PC-3 (cell line): ENCODE measurements around the gene NDE1. TPM values are rescaled to one million over a fixed set of nuclear protein-coding genes. Genes with fewer than 3 reads are reported as not detected.

Source experiments
- ATAC-seq: fragments of 200-7000 bp; cut with Tn5 transposase; 2 replicates; pipeline ENCODE4 v1.9.1; 2020; ENCODE audit warnings: mild to moderate bottlenecking, moderate library complexity
- BruUV-seq: library from RNA; stranded (reverse); fragments of 400-500 nt; replicated peaks from 2 replicates; lab custom pipeline; 2021; lab: Mats Ljungman, UMichigan
- CTCF ChIA-PET: fragments of 300-600 bp; sonication (Branson Sonifier 250); formaldehyde crosslinking; loops from one replicate; lab custom pipeline; 2022; ENCODE audit warnings: antibody characterized with exemption; lab: Charles Lee
- POLR2A ChIA-PET: fragments of 300-600 bp; sonication (Branson Sonifier 250); formaldehyde crosslinking; loops from one replicate; lab custom pipeline; 2022; ENCODE audit warnings: antibody characterized with exemption; ENCODE audit not compliant: unreplicated experiment; lab: Charles Lee
- DNase-seq: peaks from one replicate; pipeline ENCODE4 v3.0.0-alpha.2; 2015
- H2AFZ ChIP-seq: fragments of 300-600 bp; sonication (generic); 2 replicates; pipeline ENCODE4 v1.6.0; 2016; ENCODE audit warnings: antibody characterized with exemption, low read length
- H3F3A ChIP-seq: fragments of 300-600 bp; sonication (generic); one replicate; pipeline ENCODE4 v1.6.0; 2017; ENCODE audit warnings: antibody characterized with exemption, low read length, control low read depth, mild to moderate bottlenecking; ENCODE audit not compliant: unreplicated experiment
- H3K27ac ChIP-seq: fragments of 300-600 bp; sonication (generic); 2 replicates; pipeline ENCODE4 v1.5.1; 2016; ENCODE audit warnings: mild to moderate bottlenecking, low read length
- H3K27me3 ChIP-seq: fragments of 300-600 bp; sonication (generic); 2 replicates; pipeline ENCODE4 v1.6.1; 2016; ENCODE audit warnings: low read length, mixed read lengths
- H3K36me3 ChIP-seq: fragments of 300-600 bp; sonication (generic); 2 replicates; pipeline ENCODE4 v1.6.1; 2016; ENCODE audit warnings: low read depth, mixed run types, low read length, mixed read lengths
- H3K4me1 ChIP-seq: fragments of 300-600 bp; sonication (generic); 2 replicates; pipeline ENCODE4 v1.5.1; 2016; ENCODE audit warnings: low read length; ENCODE audit not compliant: insufficient read depth
- H3K4me2 ChIP-seq: fragments of 300-600 bp; sonication (generic); 2 replicates; pipeline ENCODE4 v1.6.0; 2016; ENCODE audit warnings: low read length
- H3K4me3 ChIP-seq: fragments of 300-600 bp; sonication (generic); 2 replicates; pipeline ENCODE4 v1.5.1; 2016; ENCODE audit warnings: mild to moderate bottlenecking, low read length, mixed read lengths
- H3K79me2 ChIP-seq: fragments of 300-600 bp; sonication (generic); 2 replicates; pipeline ENCODE4 v1.6.1; 2017; ENCODE audit warnings: low read length, mixed read lengths
- H3K9ac ChIP-seq: fragments of 300-600 bp; sonication (generic); 2 replicates; pipeline ENCODE4 v1.6.0; 2016; ENCODE audit warnings: mild to moderate bottlenecking, low read length
- H3K9me2 ChIP-seq: fragments of 300-600 bp; sonication (generic); replicated peaks from 2 replicates; pipeline ENCODE4 v1.6.1; 2016; ENCODE audit warnings: mixed run types, low read length, mixed read lengths
- H3K9me3 ChIP-seq: fragments of 300-600 bp; sonication (generic); 2 replicates; pipeline ENCODE4 v1.6.1; 2016; ENCODE audit warnings: low read length, mixed read lengths
- H4K20me1 ChIP-seq: fragments of 300-600 bp; sonication (generic); 2 replicates; pipeline ENCODE4 v1.6.1; 2016; ENCODE audit warnings: low read length, mixed read lengths
- CTCF ChIP-seq: fragments of 300-600 bp; sonication (generic); conservative IDR thresholded peaks from 2 replicates; pipeline ENCODE4 v1.5.1; 2017; ENCODE audit warnings: antibody characterized with exemption, low read depth, mild to moderate bottlenecking, low read length
- EZH2 ChIP-seq: fragments of 300-600 bp; sonication (generic); IDR thresholded peaks from one replicate; pipeline ENCODE4 v1.6.1; 2017; ENCODE audit warnings: antibody characterized with exemption, mild to moderate bottlenecking, low read length; ENCODE audit not compliant: unreplicated experiment
- EZH2phosphoT487 ChIP-seq: fragments of 300-600 bp; sonication (generic); IDR thresholded peaks from 2 replicates; pipeline ENCODE4 v1.6.1; 2018; ENCODE audit warnings: mild to moderate bottlenecking, antibody characterized with exemption, low read length, borderline replicate concordance
- intact Hi-C: fragments of 100-400 bp; cut with micrococcal nuclease; formaldehyde crosslinking; loops from 2 replicates; pipeline ENCODE4 v1.9.0; 2023
- total RNA-seq: library from RNA; depleted of rRNA; stranded (reverse); fragments of >200 nt; gene quantifications from 2 replicates; pipeline ENCODE4 v1.2.3, GENCODE V29; 2014

NDE1 gene
- total RNA-seq, 1 experiment from 2014 or later, result 24.9 TPM

- no peak overlapping the region for H3K4me3 ChIP-seq
- no peak overlapping the region for H3K9ac ChIP-seq
- H2AFZ ChIP-seq, result no peak overlapping the region
- H3K36me3 ChIP-seq, result peaks cover 8% of the 10 kb centered on the region; the same call in 1 of the 2 replicates
- CTCF ChIA-PET, result no interaction called here
- H3K4me1 ChIP-seq, result peaks cover 18% of the 10 kb centered on the region
- peaks cover 31% of the 10 kb centered on the region for H3K79me2 ChIP-seq
- H3K27ac ChIP-seq, result no peak overlapping the region
- no peaks in the 10 kb centered on the region for H3K27me3 ChIP-seq
- no peaks in the 10 kb centered on the region for H4K20me1 ChIP-seq
- no peak for TF ChIP-seq EZH2phosphoT487
- TF ChIP-seq CTCF, result no peak
- TF ChIP-seq EZH2, result no peak
- POLR2A ChIA-PET, result no interaction called here
- H3F3A ChIP-seq, result no peaks in the 10 kb centered on the region
- DNase-seq, result no peak
- no peak for ATAC-seq
- H3K9me3 ChIP-seq, result no peaks in the 10 kb centered on the region
- no peaks in the 10 kb centered on the region for H3K9me2 ChIP-seq
- intact Hi-C loops, result no loop called here
- H3K4me2 ChIP-seq, result no peak overlapping the region
- no TSS peak for BruUV-seq
These were observed 10.9 kb upstream of the NDE1 start for GRCh38 chr16:15639061-15639568.

GRCh38 chr16:15640966-15641365, 9.1 kb upstream of the NDE1 start:
- CTCF ChIA-PET, result no interaction called here
- TF ChIP-seq CTCF (no peak), EZH2 (no peak), EZH2phosphoT487 (no peak)
- H3K9me3 ChIP-seq, result no peaks in the 10 kb centered on the region
- peak overlapping the region; percentile 93 for H3K4me2 ChIP-seq
- no peaks in the 10 kb centered on the region for H3K9me2 ChIP-seq
- ATAC-seq (no peak), DNase-seq (no peak)
- H3K4me3 ChIP-seq, result peak overlapping the region; percentile 86
- H3K79me2 ChIP-seq, result peaks cover 31% of the 10 kb centered on the region
- peaks cover 31% of the 10 kb centered on the region for H3K4me1 ChIP-seq
- no peak overlapping the region for H2AFZ ChIP-seq
- peaks cover 5% of the 10 kb centered on the region for H3F3A ChIP-seq
- H3K27ac ChIP-seq, result no peak overlapping the region
- no peaks in the 10 kb centered on the region for H4K20me1 ChIP-seq
- POLR2A ChIA-PET, result no interaction called here
- no peak overlapping the region for H3K9ac ChIP-seq
- no peaks in the 10 kb centered on the region for H3K27me3 ChIP-seq
- no TSS peak for BruUV-seq
- intact Hi-C loops, result no loop called here
- peaks cover 7% of the 10 kb centered on the region; the same call in 1 of the 2 replicates for H3K36me3 ChIP-seq
